WTC11 (cell line): ENCODE results near the gene ILKAP. TPM values are rescaled to one million over a fixed set of nuclear protein-coding genes. Genes with fewer than 3 reads are reported as not detected.

ENCODE experiments used
- ATAC-seq: fragments of 200-7000 bp; cut with Tn5 transposase; 2 replicates; pipeline ENCODE4 v1.10.0; 2021; ENCODE audit warnings: mild to moderate bottlenecking, moderate library complexity
- CTCF ChIA-PET: fragments of 300-600 bp; sonication (Branson Sonifier 250); formaldehyde crosslinking; loops from one replicate; lab custom pipeline; 2021; ENCODE audit warnings: antibody characterized with exemption; lab: Charles Lee
- POLR2A ChIA-PET: fragments of 350-600 bp; sonication (Branson Sonifier 250); formaldehyde crosslinking; loops from one replicate; lab custom pipeline; 2021; ENCODE audit warnings: antibody characterized with exemption; lab: Charles Lee
- DNase-seq: peaks from one replicate; pipeline ENCODE4 v3.0.0; 2021; ENCODE audit warnings: low spot score
- H3K27ac Mint-ChIP-seq: 2 replicates; pipeline ENCODE4 v1.8.0; 2021; ENCODE audit warnings: mixed read lengths
- H3K27me3 Mint-ChIP-seq: 2 replicates; pipeline ENCODE4 v1.8.0; 2021; ENCODE audit warnings: low read depth, mild to moderate bottlenecking, moderate library complexity, mixed read lengths
- H3K36me3 Mint-ChIP-seq: 2 replicates; pipeline ENCODE4 v1.8.0; 2021; ENCODE audit warnings: mixed read lengths
- H3K4me1 Mint-ChIP-seq: 2 replicates; pipeline ENCODE4 v1.8.0; 2022; ENCODE audit warnings: mixed read lengths
- H3K4me3 Mint-ChIP-seq: 2 replicates; pipeline ENCODE4 v1.8.0; 2021; ENCODE audit warnings: mild to moderate bottlenecking, moderate library complexity, mixed read lengths
- H3K9me3 Mint-ChIP-seq: 2 replicates; pipeline ENCODE4 v1.8.0; 2021; ENCODE audit warnings: mixed read lengths
- ELF4 ChIP-seq: sonication (generic); formaldehyde crosslinking; IDR thresholded peaks from 2 replicates; pipeline ENCODE4 v1.8.1; 2022; ENCODE audit warnings: low read depth, mild to moderate bottlenecking, moderate library complexity, missing genetic modification reagents
- ESRRA ChIP-seq: sonication (generic); formaldehyde crosslinking; IDR thresholded peaks from 2 replicates; pipeline ENCODE4 v1.8.1; 2022; ENCODE audit warnings: mild to moderate bottlenecking, missing genetic modification reagents, borderline replicate concordance
- GABPB1 ChIP-seq: sonication (generic); formaldehyde crosslinking; IDR thresholded peaks from 2 replicates; pipeline ENCODE4 v1.8.1; 2023; ENCODE audit warnings: mild to moderate bottlenecking, missing genetic modification reagents
- GTF2I ChIP-seq: fragments of 250-450 bp; sonication (Bioruptor Pico); conservative IDR thresholded peaks from 2 replicates; pipeline ENCODE4 v1.4.0; 2021; ENCODE audit warnings: mild to moderate bottlenecking
- JAZF1 ChIP-seq: fragments of 250-450 bp; sonication (Bioruptor Pico); IDR thresholded peaks from 2 replicates; pipeline ENCODE4 v1.9.0; 2021; ENCODE audit warnings: moderate library complexity, mild to moderate bottlenecking, inconsistent platforms
- MXD4 ChIP-seq: fragments of 250-450 bp; sonication (Bioruptor Pico); IDR thresholded peaks from 2 replicates; pipeline ENCODE4 v1.8.0; 2021; ENCODE audit warnings: mild to moderate bottlenecking, moderate library complexity, borderline replicate concordance
- NFYB ChIP-seq: sonication (generic); formaldehyde crosslinking; conservative IDR thresholded peaks from 2 replicates; pipeline ENCODE4 v1.8.0; 2022; ENCODE audit warnings: low read depth, missing genetic modification reagents
- SP1 ChIP-seq: sonication (generic); formaldehyde crosslinking; conservative IDR thresholded peaks from 2 replicates; pipeline ENCODE4 v1.8.1; 2022; ENCODE audit warnings: missing genetic modification reagents
- TEAD1 ChIP-seq: sonication (generic); formaldehyde crosslinking; IDR thresholded peaks from 2 replicates; pipeline ENCODE4 v1.8.0; 2022; ENCODE audit warnings: mild to moderate bottlenecking, missing genetic modification reagents
- ZNF219 ChIP-seq: sonication (generic); formaldehyde crosslinking; IDR thresholded peaks from 2 replicates; pipeline ENCODE4 v1.8.0; 2023; ENCODE audit warnings: missing genetic modification reagents, mild to moderate bottlenecking, borderline replicate concordance
- ZNF423 ChIP-seq: fragments of 250-450 bp; sonication (Bioruptor Pico); IDR thresholded peaks from 2 replicates; pipeline ENCODE4 v2.1.2; 2022; ENCODE audit warnings: mild to moderate bottlenecking, moderate library complexity
- total RNA-seq: library from RNA; stranded (reverse); gene quantifications from 3 replicates; pipeline ENCODE4 v1.2.3, GENCODE V29; 2021
- TF ChIP-seq, protein P1 (sequence below): fragments of 200-600 bp; IDR thresholded peaks from 2 replicates; pipeline ENCODE4 v1.8.0; 2022; ENCODE audit warnings: antibody characterized with exemption
- TF ChIP-seq, protein P2 (sequence below): sonication (generic); formaldehyde crosslinking; IDR thresholded peaks from 2 replicates; pipeline ENCODE4 v1.8.1; 2022; ENCODE audit warnings: mild to moderate bottlenecking, moderate library complexity, missing genetic modification reagents
- TF ChIP-seq, protein P3 (sequence below): fragments of 250-450 bp; sonication (Bioruptor Pico); conservative IDR thresholded peaks from 2 replicates; pipeline ENCODE4 v1.9.0; 2021; ENCODE audit warnings: mild to moderate bottlenecking
- TF ChIP-seq, protein P4 (sequence below): sonication (generic); formaldehyde crosslinking; IDR thresholded peaks from 2 replicates; pipeline ENCODE4 v1.8.1; 2023; ENCODE audit warnings: mild to moderate bottlenecking, moderate library complexity, missing genetic modification reagents
- TF ChIP-seq, protein P5 (sequence below): sonication (generic); formaldehyde crosslinking; IDR thresholded peaks from 2 replicates; pipeline ENCODE4 v1.8.1; 2023; ENCODE audit warnings: mild to moderate bottlenecking, missing genetic modification reagents
- TF ChIP-seq, protein P6 (sequence below): fragments of 250-450 bp; sonication (Bioruptor Pico); IDR thresholded peaks from 2 replicates; pipeline ENCODE4 v1.8.0; 2021; ENCODE audit warnings: mild to moderate bottlenecking

The ILKAP gene
- total RNA-seq, 1 experiment from 2014 or later = 32.7 TPM

DNA sequence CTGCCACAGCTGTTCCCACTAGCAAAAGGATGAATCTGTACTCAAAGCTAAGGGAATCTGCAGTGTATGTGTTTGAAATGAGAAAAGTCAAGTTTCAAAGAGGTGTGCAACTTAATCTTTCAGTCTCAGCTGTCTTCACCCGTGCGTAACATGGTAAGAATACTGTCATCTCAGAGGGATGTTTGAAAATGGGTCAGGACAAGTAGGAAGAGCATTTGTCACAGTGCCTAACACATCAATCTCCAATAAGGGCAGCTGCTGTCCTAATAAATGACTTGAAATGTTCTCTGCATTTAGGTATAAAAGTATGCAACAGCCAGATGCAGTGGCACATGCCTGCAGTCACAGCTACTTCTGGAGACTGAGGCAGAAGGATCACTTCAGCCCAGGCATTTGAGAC is 13.1 kb downstream of the ILKAP start (continued):
- TF ChIP-seq, protein P1, sequence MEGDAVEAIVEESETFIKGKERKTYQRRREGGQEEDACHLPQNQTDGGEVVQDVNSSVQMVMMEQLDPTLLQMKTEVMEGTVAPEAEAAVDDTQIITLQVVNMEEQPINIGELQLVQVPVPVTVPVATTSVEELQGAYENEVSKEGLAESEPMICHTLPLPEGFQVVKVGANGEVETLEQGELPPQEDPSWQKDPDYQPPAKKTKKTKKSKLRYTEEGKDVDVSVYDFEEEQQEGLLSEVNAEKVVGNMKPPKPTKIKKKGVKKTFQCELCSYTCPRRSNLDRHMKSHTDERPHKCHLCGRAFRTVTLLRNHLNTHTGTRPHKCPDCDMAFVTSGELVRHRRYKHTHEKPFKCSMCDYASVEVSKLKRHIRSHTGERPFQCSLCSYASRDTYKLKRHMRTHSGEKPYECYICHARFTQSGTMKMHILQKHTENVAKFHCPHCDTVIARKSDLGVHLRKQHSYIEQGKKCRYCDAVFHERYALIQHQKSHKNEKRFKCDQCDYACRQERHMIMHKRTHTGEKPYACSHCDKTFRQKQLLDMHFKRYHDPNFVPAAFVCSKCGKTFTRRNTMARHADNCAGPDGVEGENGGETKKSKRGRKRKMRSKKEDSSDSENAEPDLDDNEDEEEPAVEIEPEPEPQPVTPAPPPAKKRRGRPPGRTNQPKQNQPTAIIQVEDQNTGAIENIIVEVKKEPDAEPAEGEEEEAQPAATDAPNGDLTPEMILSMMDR = no peak
- no peak for TF ChIP-seq TEAD1 (CRISPR knock-in tag)

DNA sequence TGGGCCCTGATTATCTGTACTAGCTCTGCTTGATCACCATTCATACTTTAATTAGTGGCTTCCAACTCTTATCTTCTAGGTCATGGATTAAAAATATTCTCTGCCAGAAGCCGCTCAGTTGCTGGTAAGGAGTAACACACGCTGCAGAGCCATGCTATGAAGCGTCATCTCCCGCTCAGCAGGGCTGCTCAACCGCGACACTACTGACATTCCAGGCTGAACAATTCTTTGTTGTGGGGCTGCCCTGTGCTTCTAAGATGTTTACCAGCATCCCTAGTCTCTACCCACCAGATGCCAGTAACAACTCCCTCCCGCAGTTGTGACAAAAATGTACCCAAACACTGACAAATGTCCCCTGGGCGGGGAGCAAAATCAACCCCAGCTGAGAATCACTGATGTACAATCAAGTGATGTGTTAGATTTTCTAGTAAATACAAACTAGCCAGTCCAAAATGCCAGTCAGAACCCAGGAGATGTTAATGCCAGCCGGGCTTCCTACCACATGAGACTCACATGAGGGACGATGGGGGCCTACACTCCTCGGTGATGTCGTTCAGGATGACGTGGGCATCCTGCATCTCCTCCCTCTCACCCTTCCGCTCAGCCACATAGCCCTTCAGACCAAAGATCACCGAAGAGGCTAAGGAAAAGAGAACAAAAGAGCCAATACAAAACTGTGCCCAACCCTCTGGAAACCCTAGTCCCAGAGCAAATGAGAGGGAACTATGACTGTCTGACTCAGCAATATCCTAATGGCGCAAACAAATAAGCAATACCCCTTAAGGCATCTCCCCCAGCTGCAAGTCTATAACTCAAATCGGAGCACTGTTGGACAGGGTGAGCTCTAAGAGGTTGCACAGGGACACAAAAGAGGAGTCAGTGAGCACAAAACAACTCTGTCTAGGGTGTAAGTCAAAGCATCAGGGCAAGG is 15.6 kb downstream of the ILKAP start:
- H3K27ac Mint-ChIP-seq = no peak overlapping the region
- ATAC-seq (no peak), DNase-seq (no peak)
- POLR2A ChIA-PET = no interaction called here
- peaks cover 85% of the 10 kb centered on the region for H3K36me3 Mint-ChIP-seq
- H3K9me3 Mint-ChIP-seq = no peaks in the 10 kb centered on the region
- no peak overlapping the region for H3K4me3 Mint-ChIP-seq
- CTCF ChIA-PET = interaction anchor here (1.0 kb wide), 1 partner anchor 75 kb away, joined by 3 read pairs; no protein-coding TSS in a partner anchor
- H3K27me3 Mint-ChIP-seq = no peaks in the 10 kb centered on the region
- no peaks in the 10 kb centered on the region for H3K4me1 Mint-ChIP-seq
- TF ChIP-seq ELF4 (CRISPR knock-in tag) = no peak
- TF ChIP-seq, protein P2, sequence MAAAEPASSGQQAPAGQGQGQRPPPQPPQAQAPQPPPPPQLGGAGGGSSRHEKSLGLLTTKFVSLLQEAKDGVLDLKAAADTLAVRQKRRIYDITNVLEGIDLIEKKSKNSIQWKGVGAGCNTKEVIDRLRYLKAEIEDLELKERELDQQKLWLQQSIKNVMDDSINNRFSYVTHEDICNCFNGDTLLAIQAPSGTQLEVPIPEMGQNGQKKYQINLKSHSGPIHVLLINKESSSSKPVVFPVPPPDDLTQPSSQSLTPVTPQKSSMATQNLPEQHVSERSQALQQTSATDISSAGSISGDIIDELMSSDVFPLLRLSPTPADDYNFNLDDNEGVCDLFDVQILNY (CRISPR knock-in tag) = no peak
- no peak for TF ChIP-seq MXD4 (CRISPR knock-in tag)
- TF ChIP-seq, protein P3, sequence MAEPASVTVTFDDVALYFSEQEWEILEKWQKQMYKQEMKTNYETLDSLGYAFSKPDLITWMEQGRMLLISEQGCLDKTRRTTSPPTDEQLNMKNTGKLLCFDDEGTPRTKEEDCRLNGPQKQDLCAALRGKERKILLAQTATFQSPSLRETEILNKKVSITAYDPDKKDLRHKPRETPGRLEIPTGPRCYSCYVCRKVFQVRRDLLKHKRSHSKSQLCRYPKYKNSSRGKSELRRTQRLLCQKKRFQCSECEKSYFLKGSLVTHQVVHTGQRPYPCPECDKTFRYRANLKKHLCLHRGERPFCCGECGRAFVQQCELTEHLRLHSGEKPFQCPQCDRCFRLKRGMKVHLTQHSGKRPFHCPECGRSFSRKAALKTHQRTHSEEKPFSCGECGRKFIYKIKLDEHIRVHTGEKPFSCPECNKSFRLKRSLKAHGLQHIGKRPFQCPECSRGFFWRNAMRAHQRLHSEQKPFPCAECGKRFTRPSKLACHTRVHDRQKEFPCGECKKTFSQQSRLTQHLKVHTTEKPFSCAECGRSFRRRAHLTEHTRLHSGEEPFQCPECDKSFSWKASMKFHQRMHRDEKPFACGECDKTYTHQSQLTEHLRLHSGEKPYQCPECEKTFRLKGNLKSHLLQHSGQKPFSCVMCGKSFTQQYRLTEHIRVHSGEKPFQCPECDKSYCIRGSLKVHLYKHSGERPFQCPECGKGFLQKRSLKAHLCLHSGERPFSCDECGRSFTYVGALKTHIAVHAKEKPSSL = no peak
- TF ChIP-seq, protein P4, sequence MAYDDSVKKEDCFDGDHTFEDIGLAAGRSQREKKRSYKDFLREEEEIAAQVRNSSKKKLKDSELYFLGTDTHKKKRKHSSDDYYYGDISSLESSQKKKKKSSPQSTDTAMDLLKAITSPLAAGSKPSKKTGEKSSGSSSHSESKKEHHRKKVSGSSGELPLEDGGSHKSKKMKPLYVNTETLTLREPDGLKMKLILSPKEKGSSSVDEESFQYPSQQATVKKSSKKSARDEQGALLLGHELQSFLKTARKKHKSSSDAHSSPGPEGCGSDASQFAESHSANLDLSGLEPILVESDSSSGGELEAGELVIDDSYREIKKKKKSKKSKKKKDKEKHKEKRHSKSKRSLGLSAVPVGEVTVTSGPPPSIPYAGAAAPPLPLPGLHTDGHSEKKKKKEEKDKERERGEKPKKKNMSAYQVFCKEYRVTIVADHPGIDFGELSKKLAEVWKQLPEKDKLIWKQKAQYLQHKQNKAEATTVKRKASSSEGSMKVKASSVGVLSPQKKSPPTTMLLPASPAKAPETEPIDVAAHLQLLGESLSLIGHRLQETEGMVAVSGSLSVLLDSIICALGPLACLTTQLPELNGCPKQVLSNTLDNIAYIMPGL (CRISPR knock-in tag) = no peak
- no peak for TF ChIP-seq GTF2I (CRISPR knock-in tag)
- TF ChIP-seq NFYB = no peak
- TF ChIP-seq, protein P5, sequence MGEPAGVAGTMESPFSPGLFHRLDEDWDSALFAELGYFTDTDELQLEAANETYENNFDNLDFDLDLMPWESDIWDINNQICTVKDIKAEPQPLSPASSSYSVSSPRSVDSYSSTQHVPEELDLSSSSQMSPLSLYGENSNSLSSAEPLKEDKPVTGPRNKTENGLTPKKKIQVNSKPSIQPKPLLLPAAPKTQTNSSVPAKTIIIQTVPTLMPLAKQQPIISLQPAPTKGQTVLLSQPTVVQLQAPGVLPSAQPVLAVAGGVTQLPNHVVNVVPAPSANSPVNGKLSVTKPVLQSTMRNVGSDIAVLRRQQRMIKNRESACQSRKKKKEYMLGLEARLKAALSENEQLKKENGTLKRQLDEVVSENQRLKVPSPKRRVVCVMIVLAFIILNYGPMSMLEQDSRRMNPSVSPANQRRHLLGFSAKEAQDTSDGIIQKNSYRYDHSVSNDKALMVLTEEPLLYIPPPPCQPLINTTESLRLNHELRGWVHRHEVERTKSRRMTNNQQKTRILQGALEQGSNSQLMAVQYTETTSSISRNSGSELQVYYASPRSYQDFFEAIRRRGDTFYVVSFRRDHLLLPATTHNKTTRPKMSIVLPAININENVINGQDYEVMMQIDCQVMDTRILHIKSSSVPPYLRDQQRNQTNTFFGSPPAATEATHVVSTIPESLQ (CRISPR knock-in tag) = no peak
- no peak for TF ChIP-seq GABPB1 (CRISPR knock-in tag)
- TF ChIP-seq ZNF219 (CRISPR knock-in tag) = no peak

DNA sequence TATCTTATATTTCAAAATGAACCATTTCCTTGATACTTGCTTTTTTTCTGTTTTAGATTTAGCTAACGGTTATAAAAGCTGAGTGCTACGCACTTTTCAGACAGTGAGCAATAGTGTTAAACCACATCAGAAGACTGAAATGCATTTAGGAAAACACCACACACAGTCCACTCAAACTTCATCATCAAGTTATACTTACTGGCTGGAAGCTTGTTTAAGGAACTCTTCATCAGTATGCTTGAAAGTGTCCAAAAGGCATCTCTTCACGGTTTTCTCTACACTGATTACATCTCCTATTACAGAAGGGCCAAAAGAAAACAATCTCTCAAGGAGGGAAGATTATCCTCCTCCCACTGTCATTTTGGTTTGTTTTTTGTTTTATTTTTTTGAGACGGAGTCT is 19.7 kb downstream of the ILKAP start:
- Mint-ChIP-seq H3K4me1 (no peaks in the 10 kb centered on the region), H3K27me3 (no peaks in the 10 kb centered on the region), H3K9me3 (no peaks in the 10 kb centered on the region), H3K36me3 (peaks cover 94% of the 10 kb centered on the region), H3K4me3 (no peak overlapping the region), H3K27ac (no peak overlapping the region)
- CTCF ChIA-PET = interaction anchor here (1.2 kb wide), 1 partner anchor 80 kb away, joined by 3 read pairs; no protein-coding TSS in a partner anchor
- POLR2A ChIA-PET = no interaction called here
- ATAC-seq (no peak), DNase-seq (no peak)
- no peak for TF ChIP-seq ZNF423 (CRISPR knock-in tag)
- no peak for TF ChIP-seq ESRRA (CRISPR knock-in tag)
- TF ChIP-seq, protein P6, sequence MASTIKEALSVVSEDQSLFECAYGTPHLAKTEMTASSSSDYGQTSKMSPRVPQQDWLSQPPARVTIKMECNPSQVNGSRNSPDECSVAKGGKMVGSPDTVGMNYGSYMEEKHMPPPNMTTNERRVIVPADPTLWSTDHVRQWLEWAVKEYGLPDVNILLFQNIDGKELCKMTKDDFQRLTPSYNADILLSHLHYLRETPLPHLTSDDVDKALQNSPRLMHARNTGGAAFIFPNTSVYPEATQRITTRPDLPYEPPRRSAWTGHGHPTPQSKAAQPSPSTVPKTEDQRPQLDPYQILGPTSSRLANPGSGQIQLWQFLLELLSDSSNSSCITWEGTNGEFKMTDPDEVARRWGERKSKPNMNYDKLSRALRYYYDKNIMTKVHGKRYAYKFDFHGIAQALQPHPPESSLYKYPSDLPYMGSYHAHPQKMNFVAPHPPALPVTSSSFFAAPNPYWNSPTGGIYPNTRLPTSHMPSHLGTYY = no peak
- no peak for TF ChIP-seq SP1 (CRISPR knock-in tag)
- TF ChIP-seq JAZF1 (CRISPR knock-in tag) = no peak
- TF ChIP-seq, protein P3 = no peak
- TF ChIP-seq, protein P5 (CRISPR knock-in tag) = no peak
